T follicular helper cell (primary cell): ENCODE data around the gene PPRC1.

Experiments used
- DNase-seq: peaks from one replicate; pipeline ENCODE4 v3.0.0-alpha.2; 2020; ENCODE audit warnings: low read depth

Gene PPRC1

GRCh38 chr10:102117391-102118159, 15.3 kb upstream of the PPRC1 start:
- peak; percentile 61 for DNase-seq

- DNase-seq, result no peak
Observed at GRCh38 chr10:102118867-102119266, 14.0 kb upstream of the PPRC1 start.

GRCh38 chr10:102119417-102120141, 13.3 kb upstream of the PPRC1 start:
- DNase-seq, result no peak

- peak; percentile 48 for DNase-seq
Observed at GRCh38 chr10:102120142-102120990, 12.5 kb upstream of the PPRC1 start, which contains the start of gene LDB1. Gene LDB1 (minus strand): TSS chr10:102120368. CDS start chr10:102120110, 258 bp downstream.

GRCh38 chr10:102120991-102121738, 11.7 kb upstream of the PPRC1 start:
- DNase-seq, result no peak

GRCh38 chr10:102121739-102122372, 11.0 kb upstream of the PPRC1 start:
- DNase-seq, result no peak

- DNase-seq, result no peak
Observed at GRCh38 chr10:102122450-102122849, 10.4 kb upstream of the PPRC1 start.

GRCh38 chr10:102123223-102123622, 9.6 kb upstream of the PPRC1 start:
- no peak for DNase-seq

GRCh38 chr10:102131286-102132170, 1.3 kb upstream of the PPRC1 start:
- no peak for DNase-seq

- no peak for DNase-seq
Observed at GRCh38 chr10:102132193-102132562, 662 bp upstream of the PPRC1 start.

- DNase-seq, result no peak
Observed at GRCh38 chr10:102133373-102134195, 744 bp downstream of the PPRC1 start.

- DNase-seq, result no peak
Observed at GRCh38 chr10:102134416-102134815, 1.6 kb downstream of the PPRC1 start.

GRCh38 chr10:102135956-102136526, 3.2 kb downstream of the PPRC1 start:
- no peak for DNase-seq

GRCh38 chr10:102139281-102140110, 6.7 kb downstream of the PPRC1 start:
- no peak for DNase-seq

- DNase-seq, result no peak
Observed at GRCh38 chr10:102140218-102140617, 7.4 kb downstream of the PPRC1 start.

GRCh38 chr10:102140913-102141540, 8.2 kb downstream of the PPRC1 start:
- no peak for DNase-seq

- DNase-seq, result no peak
Observed at GRCh38 chr10:102141583-102142107, 8.8 kb downstream of the PPRC1 start.
